Nephron (organoid): ENCODE results near the gene PHKA1.

ENCODE experiments used
- H3K27ac Mint-ChIP-seq, 3 experiments: 2 replicates each; pipeline ENCODE4 v1.8.0; 2020; ENCODE audit warnings: mixed read lengths in 3 of 3, mild to moderate bottlenecking in 2 of 3, moderate library complexity in 1 of 3
- H3K27me3 Mint-ChIP-seq: 2 replicates; pipeline ENCODE4 v1.8.0; 2021; ENCODE audit warnings: low read depth, mild to moderate bottlenecking, moderate library complexity, mixed read lengths
- H3K36me3 Mint-ChIP-seq: 2 replicates; pipeline ENCODE4 v1.8.0; 2020; ENCODE audit warnings: low read depth, mixed read lengths
- H3K4me1 Mint-ChIP-seq: 2 replicates; pipeline ENCODE4 v1.8.0; 2020; ENCODE audit warnings: mixed read lengths
- H3K4me3 Mint-ChIP-seq, 3 experiments: 2 replicates each; pipeline ENCODE4 v1.8.0; 2020; ENCODE audit warnings: mild to moderate bottlenecking in 3 of 3, mixed read lengths in 3 of 3, moderate library complexity in 2 of 3
- H3K9me3 Mint-ChIP-seq: 2 replicates; pipeline ENCODE4 v1.8.0; 2020; ENCODE audit warnings: mixed read lengths
- CTCF ChIP-seq, 3 experiments: fragments of 200-600 bp; sonication (generic); IDR thresholded peaks; one replicate each; pipeline ENCODE4 v1.5.0; 2021; ENCODE audit warnings: antibody characterized with exemption in 3 of 3; ENCODE audit not compliant: unreplicated experiment in 3 of 3

PHKA1 gene

GRCh38 chrX:72715546-72715945, 1.4 kb upstream of the PHKA1 start:
- peak overlapping the region; percentile 58 to 72 (median 63) for H3K4me3 Mint-ChIP-seq
- H3K9me3 Mint-ChIP-seq: peaks cover 11% of the 10 kb centered on the region
- H3K27ac Mint-ChIP-seq: peak overlapping the region in 1 of 3 experiments; percentile 22
- H3K27me3 Mint-ChIP-seq: no peaks in the 10 kb centered on the region
- TF ChIP-seq CTCF (IDR thresholded peaks at IDR 0.05; ENCODE audit: unreplicated experiment in 3 of 3): no peak
- H3K4me1 Mint-ChIP-seq: peaks cover 21% of the 10 kb centered on the region
- no peaks in the 10 kb centered on the region for H3K36me3 Mint-ChIP-seq

- Mint-ChIP-seq H3K27ac (peak overlapping the region; percentile 84 to 91 (median 89)), H3K4me3 (peak overlapping the region; percentile 90 to 92 (median 92))
Measured at GRCh38 chrX:72714478-72714916, 391 bp upstream of the PHKA1 start.

DNA sequence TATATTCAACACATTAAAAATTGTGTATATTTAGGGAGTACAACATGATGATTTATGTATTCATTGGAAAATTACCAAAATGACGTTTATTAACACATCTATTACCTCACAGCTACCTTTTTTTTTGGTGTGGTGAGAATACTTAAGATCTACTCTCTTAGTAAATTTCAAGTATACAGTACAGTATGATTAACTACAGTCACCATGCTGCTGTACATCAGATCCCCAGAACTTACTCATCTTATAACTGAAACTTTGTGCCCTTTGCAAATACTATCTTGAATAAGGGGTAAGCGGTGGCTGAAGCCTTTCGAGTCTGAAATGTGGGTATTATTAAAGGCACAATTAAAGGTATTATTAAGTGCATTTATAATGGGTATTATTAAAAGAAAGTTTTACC, 976 bp downstream of the PHKA1 start:
- Mint-ChIP-seq H3K4me3 (peak overlapping the region; percentile 83 to 92 (median 86)), H3K9me3 (peaks cover 11% of the 10 kb centered on the region)

More at GRCh38 chrX:72714478-72714916, 391 bp upstream of the PHKA1 start:
- H3K9me3 Mint-ChIP-seq: peaks cover 11% of the 10 kb centered on the region
- peaks cover 21% of the 10 kb centered on the region for H3K4me1 Mint-ChIP-seq
- H3K27me3 Mint-ChIP-seq: no peaks in the 10 kb centered on the region
- peaks cover 1% of the 10 kb centered on the region for H3K36me3 Mint-ChIP-seq
- TF ChIP-seq CTCF (IDR thresholded peaks at IDR 0.05; ENCODE audit: unreplicated experiment in 3 of 3): no peak

DNA sequence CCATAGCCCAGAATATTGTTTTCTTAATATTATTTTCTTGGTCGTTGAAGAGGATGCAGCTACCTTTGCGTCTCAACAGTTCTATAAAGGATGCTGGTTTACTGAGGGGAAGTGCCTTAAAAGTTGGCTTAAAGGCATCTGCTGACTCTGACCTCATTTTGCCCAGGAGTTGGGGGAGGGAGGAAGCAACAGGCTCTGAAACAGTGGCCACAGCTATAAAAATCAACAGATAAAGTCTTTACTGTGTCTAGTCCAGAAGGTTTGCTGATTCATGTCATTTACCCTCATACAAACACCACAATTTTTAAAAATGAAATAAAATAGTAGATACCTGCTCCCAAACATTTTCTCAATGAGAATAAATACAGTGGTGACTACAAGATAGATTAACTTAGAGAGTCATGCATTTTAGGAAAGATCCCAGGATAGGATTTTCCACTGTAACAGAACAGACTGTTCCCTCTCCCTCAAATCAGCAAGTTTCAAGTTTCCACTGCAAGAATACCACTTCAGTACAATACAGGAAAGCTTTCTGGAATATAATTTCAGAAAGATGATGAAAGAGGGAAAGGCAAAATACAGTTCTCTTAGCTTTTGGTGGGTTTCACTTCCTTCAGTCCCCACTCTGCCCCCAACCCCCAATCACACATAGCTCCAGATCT, 1.9 kb downstream of the PHKA1 start:
- TF ChIP-seq CTCF (IDR thresholded peaks at IDR 0.05; ENCODE audit: unreplicated experiment in 3 of 3): no peak
- no peaks in the 10 kb centered on the region for H3K27me3 Mint-ChIP-seq
- H3K4me3 Mint-ChIP-seq: peak overlapping the region; percentile 31 to 68 (median 36)

More for the DNA sequence above, 976 bp downstream of the PHKA1 start:
- no peak for TF ChIP-seq CTCF (IDR thresholded peaks at IDR 0.05; ENCODE audit: unreplicated experiment in 3 of 3)
- Mint-ChIP-seq H3K27ac (peak overlapping the region in 1 of 3 experiments; percentile 71), H3K27me3 (no peaks in the 10 kb centered on the region), H3K36me3 (peaks cover 5% of the 10 kb centered on the region), H3K4me1 (peaks cover 21% of the 10 kb centered on the region)

GRCh38 chrX:72705814-72706213, 8.3 kb downstream of the PHKA1 start:
- Mint-ChIP-seq H3K27ac (no peak overlapping the region), H3K27me3 (no peaks in the 10 kb centered on the region), H3K4me1 (no peaks in the 10 kb centered on the region), H3K4me3 (no peak overlapping the region), H3K36me3 (peaks cover 32% of the 10 kb centered on the region), H3K9me3 (peaks cover 8% of the 10 kb centered on the region)
- TF ChIP-seq CTCF (IDR thresholded peaks at IDR 0.05; ENCODE audit: unreplicated experiment in 3 of 3): no peak

More for the DNA sequence above, 1.9 kb downstream of the PHKA1 start:
- H3K27ac Mint-ChIP-seq: peak overlapping the region in 1 of 3 experiments; percentile 13
- peaks cover 5% of the 10 kb centered on the region for H3K36me3 Mint-ChIP-seq
- H3K9me3 Mint-ChIP-seq: peaks cover 11% of the 10 kb centered on the region
- H3K4me1 Mint-ChIP-seq: peaks cover 21% of the 10 kb centered on the region

DNA sequence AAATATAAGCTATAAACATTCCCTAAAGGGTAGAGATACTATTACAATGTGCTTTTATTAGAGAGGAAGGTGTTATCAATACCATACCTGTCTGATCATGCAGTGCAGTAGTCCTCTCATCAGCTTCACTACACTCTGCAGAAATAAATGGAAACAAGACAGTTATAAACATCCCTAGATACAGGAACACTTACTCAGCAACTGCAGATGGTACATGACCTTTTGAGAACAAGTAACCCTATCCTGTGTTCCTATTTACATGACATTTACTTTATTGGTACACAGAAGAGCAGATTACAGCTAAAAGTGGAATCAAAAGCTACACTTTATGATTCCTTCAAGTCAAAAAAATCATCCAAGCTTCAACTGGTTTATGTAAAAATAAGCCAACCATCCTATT, 9.0 kb downstream of the PHKA1 start:
- no peak for TF ChIP-seq CTCF (IDR thresholded peaks at IDR 0.05; ENCODE audit: unreplicated experiment in 3 of 3)
- no peaks in the 10 kb centered on the region for H3K27me3 Mint-ChIP-seq
- H3K36me3 Mint-ChIP-seq: peaks cover 35% of the 10 kb centered on the region
- no peak overlapping the region for H3K4me3 Mint-ChIP-seq
- H3K4me1 Mint-ChIP-seq: no peaks in the 10 kb centered on the region
- no peak overlapping the region for H3K27ac Mint-ChIP-seq
- peaks cover 8% of the 10 kb centered on the region for H3K9me3 Mint-ChIP-seq
